Embryonic facial prominence (tissue), 1 donor: ENCODE data around the gene SDC1.
"Not testable (repeated sequence)": the region's sequence is repeated elsewhere in the genome, so short reads cannot be mapped to it uniquely, and the experiment has no call there.

Source experiments
- DNase-seq: peaks from one replicate; pipeline ENCODE4 v3.0.0-alpha.2; 2016; ENCODE audit errors: extremely low spot score

The SDC1 gene

DNA sequence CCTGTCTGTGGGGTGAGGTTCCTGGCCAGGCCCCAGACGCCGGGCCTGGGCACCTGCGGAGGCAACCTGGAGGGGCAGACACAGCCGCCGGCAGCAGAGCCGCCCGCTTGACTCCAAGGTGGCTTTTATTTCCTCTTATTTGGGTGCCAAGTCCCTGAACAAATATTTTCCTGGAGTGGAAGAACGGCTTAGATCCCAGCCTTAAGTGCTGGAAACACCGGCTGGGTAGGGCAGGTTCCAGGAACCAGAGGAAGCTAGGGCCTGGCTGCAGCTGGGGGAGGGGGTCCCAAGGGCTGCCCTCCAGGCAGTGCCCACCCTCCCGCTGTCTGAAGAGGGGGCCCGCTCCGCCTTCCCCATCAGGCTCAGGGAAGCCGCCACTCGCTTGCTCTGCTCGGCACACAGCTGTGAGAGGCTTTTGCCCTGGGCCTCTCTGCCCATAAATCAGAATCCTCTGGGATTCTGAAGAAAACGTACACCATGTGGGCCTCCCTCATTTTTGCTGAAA is 28.2 kb downstream of the SDC1 start:
- DNase-seq, result no peak

DNA sequence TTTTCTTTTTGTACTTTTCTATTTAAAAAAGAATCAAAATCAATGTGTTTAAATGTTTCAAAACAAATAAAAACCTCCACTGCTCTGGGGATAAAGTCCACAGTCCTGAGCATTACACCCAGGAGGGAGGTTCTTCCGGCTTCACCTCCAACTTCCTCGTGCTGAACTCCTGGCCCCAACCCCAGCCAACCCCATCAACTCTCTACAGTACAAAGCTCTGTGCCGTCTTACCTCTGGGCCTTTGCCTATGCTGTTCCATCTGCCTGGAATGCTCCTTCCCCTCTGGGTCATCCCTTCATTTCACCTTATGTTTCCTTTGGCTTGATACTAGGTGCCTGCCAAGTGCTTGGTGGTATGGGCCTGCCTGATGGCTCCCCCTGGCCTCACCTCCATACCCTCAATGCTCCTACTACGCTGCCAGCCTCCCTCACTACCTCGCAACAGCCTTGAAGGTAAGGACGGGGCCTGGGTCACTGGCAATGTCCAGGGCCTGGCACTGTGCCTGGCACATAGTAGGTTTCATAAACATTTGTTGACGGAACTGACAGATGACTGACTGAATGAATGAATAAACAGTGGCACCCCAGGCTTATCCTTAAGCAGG is 28.8 kb downstream of the SDC1 start:
- no peak for DNase-seq

DNA sequence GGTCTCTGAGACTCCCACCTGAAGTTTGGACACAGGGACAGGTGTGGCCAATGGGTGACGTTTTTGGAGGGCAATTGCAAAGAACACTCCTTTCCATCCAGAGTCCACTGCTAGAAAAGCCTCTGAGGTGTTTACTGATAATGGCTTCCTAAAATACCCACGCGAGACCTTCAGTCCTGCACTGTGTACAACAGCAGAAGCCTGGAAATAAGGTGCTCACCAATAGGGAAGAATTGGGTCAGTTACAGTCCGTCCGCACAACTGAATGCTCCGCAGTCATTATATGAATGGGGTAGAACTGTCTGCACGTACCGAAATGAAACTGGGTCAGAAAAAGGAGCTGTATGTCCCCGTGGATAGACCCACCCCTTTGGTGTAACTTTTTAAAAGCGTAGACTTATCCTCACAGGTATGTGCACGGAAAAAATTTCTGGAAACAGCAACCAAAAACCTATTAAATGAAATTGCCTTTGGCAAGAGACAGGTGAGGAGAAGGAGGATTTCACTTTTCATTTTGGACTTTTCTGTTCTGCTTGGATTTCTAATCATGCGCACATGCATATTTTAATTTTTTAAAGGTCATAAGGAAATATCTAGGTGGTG is 29.4 kb downstream of the SDC1 start:
- no peak for DNase-seq

DNA sequence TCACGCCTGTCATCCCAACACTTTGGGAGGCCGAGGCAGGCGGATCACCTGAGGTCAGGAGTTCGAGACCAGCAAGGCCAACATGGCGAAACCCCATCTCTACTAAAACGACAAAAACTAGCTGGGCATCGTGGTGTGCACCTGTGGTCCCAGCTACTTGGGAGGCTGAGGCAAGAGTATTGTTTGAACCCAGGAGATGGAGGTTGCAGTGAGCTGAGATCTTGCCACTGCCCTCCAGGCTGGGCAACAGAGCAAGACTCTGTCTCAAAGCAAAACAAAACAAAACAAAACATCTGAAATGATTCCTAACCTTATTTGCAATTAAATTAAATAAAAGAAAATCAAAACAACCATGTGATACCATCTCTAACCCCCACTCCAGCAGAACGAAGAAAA is 29.9 kb downstream of the SDC1 start:
- not testable (repeated sequence) for DNase-seq

DNA sequence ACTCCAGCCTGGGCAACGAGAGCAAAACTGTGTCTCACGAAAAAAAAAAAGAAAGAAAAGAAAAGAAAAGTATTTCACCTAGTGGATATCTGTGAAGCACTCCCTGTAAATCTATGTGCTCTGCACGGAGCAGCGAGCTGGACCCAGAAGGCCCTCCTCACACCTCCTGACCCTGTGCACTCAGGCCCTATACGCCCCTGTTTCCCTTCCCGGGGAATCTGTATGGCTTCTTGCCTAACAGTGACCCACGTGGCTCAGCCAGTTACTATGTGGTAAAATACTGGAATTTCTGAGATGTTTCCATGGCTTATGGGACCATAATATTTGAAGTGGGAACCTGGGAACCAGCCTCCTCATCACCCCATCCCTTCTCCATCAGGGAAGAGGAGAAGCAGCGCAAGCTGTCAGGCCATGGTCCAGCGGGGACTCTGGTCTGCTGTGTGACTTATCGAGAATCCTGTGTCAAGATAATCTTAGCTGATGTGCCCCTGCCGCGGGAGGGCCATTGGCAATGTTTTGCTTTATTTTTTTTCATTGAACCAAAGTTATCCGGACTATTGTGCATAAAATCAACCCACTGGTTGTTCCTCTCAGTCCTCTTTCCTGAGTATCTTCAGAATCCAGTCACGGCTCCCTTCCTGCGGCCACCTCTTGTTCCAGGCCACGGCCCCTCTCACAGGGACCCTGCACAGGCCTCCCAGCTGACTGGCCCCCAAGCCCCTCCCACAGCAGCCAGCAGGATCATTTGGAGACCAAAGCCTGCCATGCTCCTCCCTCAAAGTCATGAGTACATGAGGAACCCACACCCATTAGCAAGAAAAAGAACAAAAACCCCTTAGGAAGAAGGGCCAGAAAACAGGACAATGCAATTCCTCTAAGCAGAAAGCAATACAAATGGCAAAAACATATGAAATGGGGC is 30.6 kb downstream of the SDC1 start:
- no peak for DNase-seq

DNA sequence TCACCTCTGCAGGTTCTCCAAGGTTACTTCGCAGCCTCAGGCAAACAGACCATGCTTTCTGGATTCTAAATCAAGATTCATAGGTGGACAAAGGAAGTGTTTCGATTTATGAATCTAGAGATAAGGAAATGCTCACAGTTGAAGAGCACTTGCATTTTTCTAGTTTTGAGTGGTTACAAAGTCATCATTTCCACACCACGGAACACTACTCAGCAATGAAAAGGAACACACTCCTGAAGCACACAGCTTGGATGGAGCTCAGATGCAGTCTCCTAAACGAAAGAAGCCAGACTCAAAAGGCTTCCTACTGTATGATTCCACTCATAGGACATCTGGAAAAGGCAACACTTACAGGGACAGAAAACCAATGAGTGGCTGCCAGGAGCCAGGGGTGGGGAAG is 31.7 kb downstream of the SDC1 start:
- no peak for DNase-seq

DNA sequence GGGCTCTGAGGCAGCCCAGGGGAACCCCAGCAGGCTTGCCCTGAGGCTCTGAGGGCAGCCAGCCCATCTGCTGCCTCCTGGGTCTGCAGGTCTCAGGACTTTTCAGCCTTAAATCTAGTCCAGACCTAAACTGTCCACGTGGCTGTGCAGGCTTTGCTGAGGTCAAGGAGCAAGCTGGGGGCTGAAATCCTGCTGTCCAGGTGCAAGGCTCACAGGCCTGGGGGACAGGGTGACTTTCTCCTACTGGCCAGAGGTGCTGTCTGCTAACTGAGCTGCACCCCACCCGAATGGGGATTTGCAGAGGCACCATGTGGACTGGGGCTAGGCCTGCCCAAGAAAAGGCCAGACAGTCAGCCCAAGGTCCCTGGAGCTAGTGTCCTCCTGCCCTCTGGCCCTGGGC is 32.1 kb downstream of the SDC1 start:
- DNase-seq, result no peak

DNA sequence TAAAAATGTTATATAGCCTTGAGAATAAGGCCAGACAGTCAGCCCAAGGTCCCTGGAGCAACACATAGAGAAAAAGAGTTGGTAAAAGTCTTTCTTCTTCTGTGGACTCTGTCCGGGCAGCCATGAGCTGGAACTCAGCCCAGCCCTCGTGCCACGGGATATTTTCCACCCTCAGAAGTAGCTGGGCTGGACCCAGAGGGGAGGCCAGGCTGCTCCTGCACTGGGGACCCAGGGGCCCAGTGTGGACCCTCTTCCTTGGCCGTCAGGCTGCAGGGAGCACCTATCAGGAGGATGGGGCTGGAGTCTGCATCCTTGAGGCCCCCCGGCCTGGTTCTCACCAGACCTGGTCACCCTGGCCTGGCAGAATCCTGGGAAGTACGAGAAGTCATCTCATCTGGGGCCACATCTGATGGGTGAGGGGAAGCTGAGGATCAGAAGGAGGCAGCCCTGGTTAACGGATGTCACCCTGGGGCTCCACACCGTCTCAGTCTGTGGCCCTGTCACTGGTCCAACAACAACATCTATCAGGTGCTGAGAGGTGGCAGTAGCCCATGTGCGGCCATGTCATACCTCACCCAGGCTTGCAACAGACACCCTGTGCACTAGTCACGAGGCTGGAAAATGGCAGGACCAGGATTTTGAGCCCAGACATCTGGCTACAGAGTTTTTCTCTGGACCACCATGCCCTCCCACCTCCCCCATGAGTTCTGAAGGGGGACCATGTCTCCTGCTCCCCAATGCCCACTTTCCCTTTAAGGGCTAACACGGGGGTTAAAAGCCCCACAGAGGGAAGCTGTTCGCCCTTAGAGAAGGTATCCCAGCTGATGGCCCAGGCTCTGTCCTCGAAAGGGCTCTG is 33.0 kb downstream of the SDC1 start:
- no peak for DNase-seq

DNA sequence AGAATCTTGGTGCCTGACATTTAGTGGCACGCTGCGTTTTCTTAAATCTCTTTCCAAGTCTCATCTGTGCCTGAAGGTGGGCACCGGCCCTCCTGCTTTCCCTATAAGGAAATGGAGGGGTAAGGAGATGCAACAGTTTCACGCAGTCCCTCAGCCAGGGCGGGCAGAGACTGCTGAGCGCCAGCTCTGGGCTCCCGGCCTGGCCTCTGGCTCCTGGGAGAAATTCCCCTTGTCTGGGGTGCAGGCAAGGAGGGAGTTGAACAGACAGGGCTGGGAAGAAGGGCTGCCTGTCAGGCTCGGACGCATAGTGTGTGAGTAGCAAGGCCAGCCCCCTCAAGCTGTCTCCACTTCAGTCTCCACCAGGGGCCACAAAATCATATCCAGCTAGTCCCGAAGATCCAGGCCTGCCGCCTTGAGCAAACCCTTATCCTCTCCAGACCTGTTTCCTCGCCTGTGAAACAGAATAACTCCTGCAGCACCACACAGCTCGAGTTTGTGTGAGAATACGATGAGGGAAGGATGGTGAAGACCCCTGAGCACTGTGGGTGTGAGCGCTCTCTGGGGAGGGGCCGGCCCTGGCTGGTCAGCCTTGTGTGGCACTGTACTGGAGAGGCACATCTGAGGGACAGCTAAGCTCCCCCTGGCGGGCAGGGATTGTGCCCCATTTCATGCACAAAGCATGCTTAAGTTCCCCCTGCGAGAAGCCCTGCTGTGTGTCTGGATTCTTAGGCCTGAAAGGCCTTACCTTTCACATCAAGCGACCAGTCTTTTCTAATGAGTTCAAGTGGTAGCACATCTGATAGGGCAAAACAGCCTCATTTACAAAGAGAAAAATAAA is 33.8 kb downstream of the SDC1 start:
- DNase-seq, result no peak

DNA sequence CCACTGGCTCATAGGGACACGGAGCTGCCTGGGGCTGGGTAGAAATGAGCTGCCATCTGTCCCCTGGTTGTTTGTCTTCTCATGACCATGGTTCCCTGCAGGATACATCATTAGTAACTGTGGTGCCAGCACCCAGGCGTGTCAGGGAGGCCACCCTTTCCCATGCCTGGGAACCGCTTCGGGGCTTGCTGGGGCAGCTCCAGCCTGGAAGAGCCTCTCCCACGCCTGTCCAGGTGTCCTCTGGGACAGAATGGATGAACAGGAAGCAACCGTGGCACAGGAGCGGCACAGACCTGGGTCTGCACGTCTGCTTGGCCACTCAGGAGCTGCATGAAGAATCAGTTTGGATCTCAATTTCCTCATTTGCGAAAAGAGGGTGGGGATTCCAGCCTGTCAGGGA is 34.8 kb downstream of the SDC1 start:
- no peak for DNase-seq

DNA sequence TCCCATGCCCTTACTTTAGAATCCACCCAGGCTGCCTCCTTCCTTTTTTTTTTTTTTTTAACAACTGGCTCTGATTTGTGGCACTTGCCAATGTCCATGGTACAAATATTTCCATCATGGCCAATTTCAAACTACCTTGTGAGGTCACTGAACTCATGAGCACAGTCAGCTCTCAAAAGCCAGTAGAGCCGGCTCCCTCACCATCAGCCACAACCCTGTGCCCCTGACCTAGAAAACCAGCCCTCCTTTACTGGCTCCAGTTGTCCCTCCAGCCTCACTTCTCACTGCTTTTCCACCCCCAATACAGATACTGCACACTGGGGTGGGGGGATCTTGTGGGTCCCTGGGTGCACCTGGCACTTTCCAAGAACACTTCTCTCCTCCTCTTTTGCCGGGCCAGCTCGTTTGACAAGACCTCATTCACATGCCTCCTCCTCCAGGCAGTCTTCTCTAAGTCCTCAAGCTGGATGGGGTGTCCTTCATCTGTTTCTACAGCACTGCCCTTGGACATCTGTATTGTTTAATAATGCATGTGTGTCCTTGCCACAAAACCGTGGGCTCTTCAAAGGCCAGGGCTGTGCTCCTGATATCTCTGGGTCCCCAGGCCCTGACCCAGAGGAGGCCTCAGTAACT is 35.5 kb downstream of the SDC1 start:
- DNase-seq, result no peak

DNA sequence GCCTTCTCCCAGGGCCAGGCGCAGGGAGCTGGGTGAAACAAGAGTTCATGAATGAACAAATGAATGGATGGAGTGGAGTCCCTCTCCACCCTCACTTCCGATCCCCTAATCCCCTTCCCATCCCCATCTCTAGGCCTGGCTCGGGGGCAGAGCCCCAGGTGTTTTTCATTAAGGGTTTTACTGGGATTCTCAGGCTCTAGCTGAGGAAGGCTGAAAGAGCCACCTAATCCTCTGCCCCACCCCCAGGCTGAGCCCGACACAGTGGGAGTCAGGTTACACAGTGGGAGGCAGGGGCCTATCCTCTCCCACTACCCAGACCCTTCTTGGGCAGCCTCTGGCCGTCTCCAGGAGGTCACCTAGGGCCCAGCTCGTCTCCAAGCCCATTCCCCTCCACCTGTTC is 36.1 kb downstream of the SDC1 start:
- no peak for DNase-seq

DNA sequence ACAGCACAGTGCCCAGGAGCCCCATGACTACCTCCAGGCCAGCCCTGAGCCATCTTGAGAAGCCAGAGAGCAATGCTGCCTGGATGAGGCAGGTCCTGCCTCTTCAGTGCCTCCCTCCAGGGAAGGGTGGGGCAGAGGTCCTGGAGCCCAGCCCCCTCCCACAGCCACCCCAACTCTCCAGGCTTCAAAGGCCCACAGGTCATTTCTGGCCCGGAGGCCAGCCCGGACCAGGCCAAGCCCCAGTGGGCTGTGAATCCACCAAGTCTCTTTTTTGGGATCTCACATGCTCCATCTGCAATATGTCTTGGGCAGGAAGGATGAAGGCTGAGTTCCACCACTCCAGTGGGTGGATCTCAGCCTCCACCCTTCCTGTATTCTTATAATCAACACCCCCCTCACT is 36.7 kb downstream of the SDC1 start:
- no peak for DNase-seq

DNA sequence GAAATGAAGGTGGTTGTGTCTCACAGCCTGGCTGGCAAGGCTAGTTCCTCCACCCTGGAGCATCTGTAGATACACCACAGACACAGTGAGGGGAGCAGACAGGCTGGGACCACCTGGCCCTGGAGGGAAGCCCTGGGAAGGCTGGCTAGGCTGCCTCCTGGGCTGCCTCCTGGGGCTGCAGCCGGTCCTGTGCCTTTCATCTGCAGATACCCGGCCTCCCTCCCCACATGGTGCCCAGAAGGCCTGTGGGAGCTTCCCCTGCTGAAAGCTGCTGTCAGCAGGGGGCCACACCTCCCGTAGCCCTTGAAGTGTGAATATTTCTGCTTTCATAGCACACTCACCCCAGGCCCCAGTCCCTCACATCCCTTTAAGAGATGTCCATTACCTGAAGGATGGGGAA is 37.6 kb downstream of the SDC1 start:
- DNase-seq, result no peak

DNA sequence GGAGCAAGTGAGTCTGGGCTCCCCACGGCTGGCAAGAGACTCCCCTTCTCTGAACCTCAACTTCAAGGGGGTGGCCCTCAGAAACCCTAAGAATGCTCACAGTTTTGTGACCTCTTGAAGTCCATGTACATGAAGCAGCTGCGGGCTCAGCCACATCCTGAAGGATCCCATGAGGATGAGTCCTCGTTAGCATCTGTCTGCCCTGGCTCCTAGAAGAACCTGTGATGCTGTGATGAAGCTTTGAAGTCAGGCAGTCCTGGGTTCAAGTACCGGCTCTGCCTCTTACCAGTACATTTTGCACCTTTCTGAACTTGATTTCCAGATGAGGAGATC is 38.1 kb downstream of the SDC1 start:
- DNase-seq, result no peak

DNA sequence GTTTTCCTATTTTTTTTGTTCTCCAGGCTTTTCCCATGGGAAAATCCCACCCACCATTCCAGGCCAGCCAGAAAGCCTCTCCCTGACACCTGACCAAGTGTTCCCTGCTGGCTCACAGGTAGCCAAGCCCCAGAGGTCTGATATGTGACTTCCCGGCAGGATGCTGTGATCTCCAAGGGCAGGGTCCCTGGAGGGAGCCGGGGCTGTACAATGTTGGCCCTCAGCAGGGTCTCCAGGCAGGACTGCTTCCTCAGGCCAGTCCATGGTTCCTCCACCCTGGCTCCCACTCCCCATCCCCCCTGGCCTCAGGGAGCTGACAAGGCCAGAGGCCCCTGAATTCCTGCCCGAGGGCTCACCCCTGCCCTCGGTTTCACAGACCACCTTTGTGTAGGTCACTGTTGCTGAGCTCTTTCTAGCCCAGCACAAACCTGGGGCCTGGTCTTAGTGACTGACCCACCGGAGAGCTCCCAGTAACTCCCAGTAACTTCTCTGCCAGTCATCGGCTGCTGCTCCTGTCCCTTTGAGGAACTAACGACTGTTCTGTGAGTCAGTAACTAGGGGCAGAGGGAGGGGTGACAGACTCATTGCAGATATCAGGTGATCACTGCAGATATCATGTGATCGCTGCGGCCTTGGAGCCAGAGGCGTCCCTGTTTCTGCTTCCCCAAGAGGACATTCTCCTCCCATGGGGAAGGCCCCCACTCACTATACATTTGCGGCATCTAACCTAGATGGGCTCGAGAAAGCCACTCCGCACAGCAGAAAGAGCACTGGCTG is 38.7 kb downstream of the SDC1 start:
- no peak for DNase-seq

DNA sequence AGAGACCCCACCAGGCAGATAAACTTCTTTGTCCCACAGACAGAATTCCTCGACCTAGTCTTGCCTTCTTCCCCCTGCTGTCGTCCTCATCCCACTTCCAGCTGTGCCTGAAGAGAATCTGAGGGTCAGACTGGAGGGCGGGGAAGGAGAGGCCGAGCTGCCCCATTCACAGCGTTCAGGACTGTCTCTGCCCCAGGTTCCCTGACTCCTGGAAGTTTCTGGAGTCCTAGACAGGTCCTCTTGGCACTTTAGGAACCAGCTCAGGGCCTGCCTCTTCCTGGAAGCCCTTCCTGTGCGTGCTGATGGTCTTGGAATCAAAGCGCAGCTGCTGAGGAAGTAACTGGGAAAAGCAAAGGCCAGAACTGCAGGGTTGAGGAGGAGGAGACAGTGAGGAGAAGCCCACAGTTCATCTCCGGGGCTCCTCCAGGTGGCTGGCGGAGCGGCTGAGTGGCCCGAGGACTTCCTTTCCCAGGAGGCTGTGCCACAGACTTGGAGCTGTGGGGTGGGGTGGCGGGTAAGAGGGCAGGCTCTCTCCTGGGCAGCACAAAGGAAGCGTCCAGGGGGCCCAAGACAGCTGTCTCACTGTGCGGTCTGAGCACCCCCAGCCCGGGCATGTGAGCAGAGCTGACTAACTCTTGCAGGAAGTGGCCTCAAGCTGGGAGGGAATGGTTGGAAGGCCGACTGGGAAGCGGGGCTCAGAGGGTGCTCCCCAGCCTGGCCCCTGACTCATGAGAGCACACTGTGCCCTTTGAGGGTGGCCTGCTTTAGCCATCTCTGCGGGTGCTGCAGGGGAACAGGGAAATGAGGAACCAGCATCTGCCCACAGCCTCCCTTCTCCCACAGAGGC is 39.5 kb downstream of the SDC1 start:
- no peak for DNase-seq

DNA sequence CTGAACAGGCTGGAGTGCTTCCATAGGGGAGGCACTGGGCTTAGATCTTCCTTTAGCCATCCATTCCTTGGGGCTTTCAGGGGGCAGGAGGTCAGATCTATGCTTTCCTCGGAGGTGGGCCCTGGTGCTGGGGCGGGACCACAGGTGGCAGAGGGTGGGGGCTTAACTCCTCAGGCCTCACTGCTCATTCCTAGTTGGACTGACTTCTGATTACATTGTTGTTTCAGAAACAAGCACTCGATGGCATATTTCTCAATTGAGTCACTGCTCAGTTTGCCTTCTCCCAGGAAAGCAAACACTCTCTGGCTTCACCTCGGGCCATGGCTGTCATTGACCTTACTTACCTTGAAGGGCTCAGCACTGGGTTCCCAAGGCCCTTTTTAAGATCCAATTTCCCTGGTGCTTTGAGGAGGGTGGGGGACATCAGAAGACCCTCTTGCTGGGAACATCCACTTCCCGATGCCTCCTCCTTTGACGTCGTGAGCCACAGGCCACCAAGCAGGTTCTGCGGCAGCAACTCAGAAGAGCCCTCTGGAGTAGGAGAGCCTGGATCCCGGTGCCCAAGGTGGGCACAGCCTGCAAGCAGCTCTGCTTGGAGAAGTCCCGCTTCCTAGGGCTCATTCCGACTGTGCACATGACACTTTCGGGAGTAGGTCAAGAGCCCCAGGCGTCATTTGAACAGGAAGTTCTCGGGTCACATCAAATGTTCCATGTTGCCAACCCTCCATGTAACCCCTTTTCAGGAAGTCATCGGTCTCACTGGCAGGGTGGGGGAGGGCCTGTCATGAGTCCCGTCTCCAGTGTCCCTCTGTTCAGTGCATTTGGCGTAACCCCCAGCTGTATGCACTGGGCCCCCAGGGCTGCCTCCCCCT is 40.6 kb downstream of the SDC1 start:
- no peak for DNase-seq
